ENCODE results near the gene C16orf74.

Gene C16orf74

DNA sequence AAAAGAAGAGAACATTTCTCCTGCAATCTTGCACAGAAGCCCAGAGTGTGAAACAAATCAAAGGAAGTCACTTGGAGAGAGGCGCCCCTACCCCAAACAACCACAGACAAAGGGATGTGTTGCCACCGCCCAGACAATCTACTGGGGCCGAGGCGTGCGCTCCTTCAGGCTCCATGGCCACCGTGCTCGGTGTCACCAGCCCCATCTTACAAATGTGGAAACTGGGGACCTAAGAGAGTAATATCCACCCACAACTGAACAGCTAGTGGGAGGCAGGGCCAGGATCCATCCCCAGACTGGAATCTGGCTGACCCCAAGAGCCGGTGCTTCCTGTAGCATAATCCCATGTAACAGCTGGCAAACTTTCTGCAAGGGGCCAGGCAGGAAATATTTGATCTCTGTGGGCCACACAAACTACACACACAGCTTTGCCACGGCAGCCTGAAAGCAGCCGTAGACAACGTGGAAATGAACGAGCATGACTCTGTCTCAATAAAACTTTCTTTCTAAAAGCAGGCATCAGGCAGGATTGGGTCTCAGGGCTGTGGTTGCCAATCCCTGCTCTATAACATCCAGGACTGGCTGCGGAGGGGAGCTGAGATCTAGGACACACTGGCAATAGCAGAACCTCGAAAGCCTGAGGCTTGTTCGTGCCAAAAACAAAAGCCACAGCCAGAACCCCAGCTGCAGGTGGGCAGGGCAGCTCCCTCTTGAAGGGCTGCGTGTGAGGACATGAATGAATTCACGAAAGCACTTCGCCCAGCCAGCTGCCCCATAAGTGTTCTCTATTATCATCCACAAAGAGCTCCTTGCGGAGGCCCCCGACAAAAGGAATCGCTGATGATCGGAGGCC lies 35.5 kb downstream of the C16orf74 start:
- TF ChIP-seq, protein P1, sequence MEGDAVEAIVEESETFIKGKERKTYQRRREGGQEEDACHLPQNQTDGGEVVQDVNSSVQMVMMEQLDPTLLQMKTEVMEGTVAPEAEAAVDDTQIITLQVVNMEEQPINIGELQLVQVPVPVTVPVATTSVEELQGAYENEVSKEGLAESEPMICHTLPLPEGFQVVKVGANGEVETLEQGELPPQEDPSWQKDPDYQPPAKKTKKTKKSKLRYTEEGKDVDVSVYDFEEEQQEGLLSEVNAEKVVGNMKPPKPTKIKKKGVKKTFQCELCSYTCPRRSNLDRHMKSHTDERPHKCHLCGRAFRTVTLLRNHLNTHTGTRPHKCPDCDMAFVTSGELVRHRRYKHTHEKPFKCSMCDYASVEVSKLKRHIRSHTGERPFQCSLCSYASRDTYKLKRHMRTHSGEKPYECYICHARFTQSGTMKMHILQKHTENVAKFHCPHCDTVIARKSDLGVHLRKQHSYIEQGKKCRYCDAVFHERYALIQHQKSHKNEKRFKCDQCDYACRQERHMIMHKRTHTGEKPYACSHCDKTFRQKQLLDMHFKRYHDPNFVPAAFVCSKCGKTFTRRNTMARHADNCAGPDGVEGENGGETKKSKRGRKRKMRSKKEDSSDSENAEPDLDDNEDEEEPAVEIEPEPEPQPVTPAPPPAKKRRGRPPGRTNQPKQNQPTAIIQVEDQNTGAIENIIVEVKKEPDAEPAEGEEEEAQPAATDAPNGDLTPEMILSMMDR (IDR thresholded peaks at IDR 0.05; ENCODE audit: insufficient read depth, low read depth, low read length, missing control alignments), result no peak
- DNase-seq (ENCODE audit: low read depth), result peak; percentile 74
- no peak overlapping the region for H3K4me3 ChIP-seq (ENCODE audit: low read length)

DNA sequence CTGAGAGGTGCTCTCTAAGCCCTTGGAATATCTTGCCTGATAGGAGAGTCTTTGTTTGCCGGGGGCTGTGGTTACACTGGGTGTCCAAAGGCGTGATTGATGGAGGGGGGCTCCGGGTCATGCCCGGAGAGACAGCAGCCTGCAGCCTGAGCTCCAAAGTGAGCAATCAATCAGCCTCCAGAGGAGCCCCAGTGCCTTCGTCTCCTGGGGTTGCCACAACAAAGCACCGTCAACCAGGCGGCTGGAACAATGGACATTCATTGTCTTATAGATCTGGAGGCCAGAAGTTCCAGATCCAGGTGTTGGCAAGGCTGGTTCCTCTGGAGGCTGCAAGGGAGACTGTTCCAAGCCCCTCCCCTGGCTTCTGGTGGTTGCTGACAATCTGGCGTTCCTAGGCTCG lies 38.1 kb downstream of the C16orf74 start:
- no peak for DNase-seq (ENCODE audit: low read depth)
- TF ChIP-seq, protein P1 (IDR thresholded peaks at IDR 0.05; ENCODE audit: insufficient read depth, low read depth, low read length, missing control alignments), result no peak
- H3K4me3 ChIP-seq (ENCODE audit: low read length), result no peak overlapping the region

DNA sequence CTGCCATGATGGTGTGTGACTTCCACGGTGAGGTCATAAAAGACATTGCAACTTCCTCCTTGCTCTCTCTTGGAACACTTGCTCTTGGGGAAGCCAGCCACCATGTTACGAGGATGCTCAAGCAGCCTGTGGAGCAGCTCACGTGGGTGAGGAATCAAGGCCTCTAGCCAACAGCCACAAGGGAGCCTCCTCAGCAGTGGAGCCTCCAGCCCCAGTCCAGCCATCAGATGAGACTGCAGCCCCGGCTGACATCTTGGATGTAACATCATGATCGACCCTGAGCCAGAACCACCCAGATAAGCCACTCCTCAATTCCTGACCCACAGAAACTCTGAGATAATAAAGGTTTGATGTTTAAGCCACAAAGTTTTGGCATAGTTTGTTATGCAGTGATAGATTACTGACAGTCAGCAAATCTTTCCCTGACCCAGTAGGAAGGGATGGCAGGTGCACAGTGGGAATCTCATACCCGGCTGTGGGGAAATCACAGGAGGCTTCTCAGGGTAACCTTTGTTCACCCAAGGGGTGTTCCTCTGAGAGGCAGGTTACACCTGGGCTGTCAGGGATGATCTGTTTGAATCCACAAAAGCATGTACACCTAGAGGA lies 38.8 kb downstream of the C16orf74 start:
- TF ChIP-seq, protein P1 (IDR thresholded peaks at IDR 0.05; ENCODE audit: insufficient read depth, low read depth, low read length, missing control alignments), result no peak
- no peak for DNase-seq (ENCODE audit: low read depth)
- H3K4me3 ChIP-seq (ENCODE audit: low read length), result no peak overlapping the region

DNA sequence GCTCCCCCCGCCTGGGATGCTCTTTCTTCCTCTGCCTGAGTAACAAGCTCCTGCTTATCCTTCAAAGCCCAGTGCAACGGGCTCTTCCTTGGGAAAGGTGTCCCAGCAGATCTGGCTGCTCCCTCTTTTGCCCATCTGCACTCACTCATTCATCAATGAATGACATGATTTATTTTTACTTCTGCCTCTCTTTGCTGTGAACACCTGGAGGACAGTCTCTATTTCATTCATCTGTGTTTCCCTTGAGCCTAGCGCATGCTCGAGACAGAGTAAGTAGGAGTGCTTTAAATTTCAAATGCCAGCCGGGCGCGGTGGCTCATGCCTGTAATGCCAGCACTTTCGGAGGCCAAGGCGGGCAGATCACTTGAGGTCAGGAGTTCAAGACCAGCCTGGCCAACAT lies 40.2 kb downstream of the C16orf74 start:
- DNase-seq (ENCODE audit: low read depth), result no peak
- TF ChIP-seq, protein P1 (IDR thresholded peaks at IDR 0.05; ENCODE audit: insufficient read depth, low read depth, low read length, missing control alignments), result no peak
- no peak overlapping the region for H3K4me3 ChIP-seq (ENCODE audit: low read length)

DNA sequence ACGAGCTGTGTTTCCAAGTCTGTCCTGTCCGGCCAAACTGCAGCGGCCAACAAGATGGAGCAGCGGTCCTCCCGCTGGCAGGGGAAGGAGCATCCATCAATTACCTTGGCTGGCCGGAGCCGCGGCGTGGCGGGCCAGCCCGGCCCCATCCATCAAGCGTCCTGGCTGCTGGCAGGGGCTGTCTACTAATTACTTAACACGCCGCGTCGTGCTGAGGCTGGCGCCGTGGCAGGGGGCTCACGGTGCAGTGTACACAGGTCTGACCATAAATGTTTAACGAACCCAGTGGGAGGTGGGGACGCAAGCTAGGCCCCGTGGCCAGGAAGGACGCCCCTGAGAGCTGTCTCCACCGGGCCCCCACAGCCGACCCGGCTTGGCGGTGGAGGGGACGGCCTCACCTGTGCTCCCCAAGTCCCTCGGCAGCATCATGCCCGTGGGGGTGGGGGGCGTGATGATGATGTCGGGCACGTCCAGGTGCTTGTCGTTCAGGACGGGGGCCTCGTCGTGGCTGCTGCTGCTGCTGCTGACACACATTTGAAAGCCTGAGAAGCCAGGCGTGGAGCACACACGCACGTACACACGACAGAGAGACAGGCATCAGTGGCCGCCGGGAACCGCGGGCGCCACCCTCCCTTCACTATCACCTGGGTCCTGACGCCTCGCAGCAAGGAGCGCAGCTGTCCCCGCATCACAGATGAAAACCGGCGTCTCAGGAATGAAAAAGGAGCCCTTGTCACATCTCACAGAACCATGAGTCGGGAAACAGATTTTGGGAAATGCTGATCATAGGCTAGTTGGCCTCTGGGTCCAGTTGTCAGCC lies 40.9 kb downstream of the C16orf74 start:
- no peak overlapping the region for H3K4me3 ChIP-seq (ENCODE audit: low read length)
- TF ChIP-seq, protein P1 (IDR thresholded peaks at IDR 0.05; ENCODE audit: insufficient read depth, low read depth, low read length, missing control alignments), result no peak
- DNase-seq (ENCODE audit: low read depth), result no peak

DNA sequence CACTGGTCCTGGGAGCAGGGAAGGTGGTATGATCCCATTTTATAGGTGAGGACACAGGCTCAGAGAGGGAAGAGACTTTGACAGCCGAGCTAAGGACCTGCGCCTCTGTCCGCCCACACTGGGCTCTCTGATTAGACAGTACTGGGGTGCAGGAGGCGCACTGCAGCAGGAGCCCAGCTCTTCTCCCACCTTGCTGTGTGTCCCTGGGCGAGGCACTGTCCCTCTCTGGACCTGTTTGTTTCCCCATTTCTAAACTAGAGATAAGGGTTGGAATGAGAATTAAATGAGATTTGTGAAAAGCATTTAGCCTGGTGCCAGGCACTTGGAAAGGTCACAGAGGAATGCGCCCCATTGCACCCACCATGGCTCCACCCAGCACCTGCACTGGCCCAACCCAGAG lies 42.6 kb downstream of the C16orf74 start:
- no peak overlapping the region for H3K4me3 ChIP-seq (ENCODE audit: low read length)
- TF ChIP-seq, protein P1 (IDR thresholded peaks at IDR 0.05; ENCODE audit: insufficient read depth, low read depth, low read length, missing control alignments), result no peak
- no peak for DNase-seq (ENCODE audit: low read depth)

All from epithelial cell of esophagus (primary cell).